Stomach (tissue), 4 donors: ENCODE measurements around the gene NTM.

Source experiments
- CTCF ChIP-seq, 7 experiments: fragments of 450-650 bp in 4 of 7; fragments of 200-600 bp in 3 of 7; sonication (generic) in 3 of 7; IDR thresholded peaks; one replicate each; pipeline ENCODE4 v1.5.1; 2016 to 2019; ENCODE audit warnings: antibody characterized with exemption in 7 of 7, control low read depth in 2 of 7, mild to moderate bottlenecking in 1 of 7
- EP300 ChIP-seq: sonication (generic); formaldehyde crosslinking; IDR thresholded peaks from one replicate; pipeline ENCODE4 v1.6.1; 2017; ENCODE audit warnings: antibody characterized with exemption

GRCh38 chr11:132005887-132006286, 635.5 kb downstream of the NTM start:
- TF ChIP-seq EP300, result no peak
- TF ChIP-seq CTCF (IDR thresholded peaks at IDR 0.05), result no peak
